B cell (primary cell): ENCODE data around the gene GNG2.

ENCODE experiments used
- EZH2 ChIP-seq: IDR thresholded peaks from 2 replicates; pipeline ENCODE4 v1.6.1; 2012; ENCODE audit warnings: borderline replicate concordance, low read depth, mild to moderate bottlenecking, moderate library complexity, low read length; ENCODE audit not compliant: insufficient read depth, poor library complexity, severe bottlenecking
- TF ChIP-seq, protein P1 (sequence below): fragments of 200-600 bp; IDR thresholded peaks from one replicate; pipeline ENCODE4 v1.8.0; 2022; ENCODE audit warnings: antibody characterized with exemption, mild to moderate bottlenecking

DNA sequence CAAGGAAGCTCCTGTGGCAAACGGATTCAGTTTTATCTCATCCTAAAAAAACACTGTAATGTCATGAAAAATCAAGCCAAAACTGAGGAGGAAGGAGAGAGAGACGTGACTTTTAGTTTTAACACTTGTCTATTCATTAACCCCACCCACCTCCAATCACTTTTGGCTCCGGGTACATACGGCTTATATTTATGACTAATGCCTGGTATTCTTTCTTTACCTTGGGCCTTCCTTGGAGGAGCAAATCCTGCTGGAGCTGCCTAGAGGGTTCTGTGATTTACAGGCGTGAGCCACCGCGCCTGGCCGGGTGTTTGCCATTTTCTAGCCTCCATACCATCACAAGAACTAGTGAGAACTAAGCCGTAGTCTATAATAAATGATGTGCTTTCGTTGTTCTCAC, 68.2 kb downstream of the GNG2 start:
- no peak for TF ChIP-seq EZH2
- TF ChIP-seq, protein P1, sequence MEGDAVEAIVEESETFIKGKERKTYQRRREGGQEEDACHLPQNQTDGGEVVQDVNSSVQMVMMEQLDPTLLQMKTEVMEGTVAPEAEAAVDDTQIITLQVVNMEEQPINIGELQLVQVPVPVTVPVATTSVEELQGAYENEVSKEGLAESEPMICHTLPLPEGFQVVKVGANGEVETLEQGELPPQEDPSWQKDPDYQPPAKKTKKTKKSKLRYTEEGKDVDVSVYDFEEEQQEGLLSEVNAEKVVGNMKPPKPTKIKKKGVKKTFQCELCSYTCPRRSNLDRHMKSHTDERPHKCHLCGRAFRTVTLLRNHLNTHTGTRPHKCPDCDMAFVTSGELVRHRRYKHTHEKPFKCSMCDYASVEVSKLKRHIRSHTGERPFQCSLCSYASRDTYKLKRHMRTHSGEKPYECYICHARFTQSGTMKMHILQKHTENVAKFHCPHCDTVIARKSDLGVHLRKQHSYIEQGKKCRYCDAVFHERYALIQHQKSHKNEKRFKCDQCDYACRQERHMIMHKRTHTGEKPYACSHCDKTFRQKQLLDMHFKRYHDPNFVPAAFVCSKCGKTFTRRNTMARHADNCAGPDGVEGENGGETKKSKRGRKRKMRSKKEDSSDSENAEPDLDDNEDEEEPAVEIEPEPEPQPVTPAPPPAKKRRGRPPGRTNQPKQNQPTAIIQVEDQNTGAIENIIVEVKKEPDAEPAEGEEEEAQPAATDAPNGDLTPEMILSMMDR = no peak
